AG10803 (cell line): ENCODE data around the gene CDADC1.

Experiments used
- DNase-seq: peaks from one replicate; pipeline ENCODE4 v3.0.0; 2010; ENCODE audit warnings: low read depth
- H3K4me3 ChIP-seq: 2 replicates; pipeline ENCODE4 v1.5.1; 2011; ENCODE audit warnings: mild to moderate bottlenecking, low read length, control low read depth
- TF ChIP-seq, protein P1 (sequence below): conservative IDR thresholded peaks from 2 replicates; pipeline ENCODE4 v1.5.1; 2011; ENCODE audit warnings: mild to moderate bottlenecking, low read length, control low read depth, inconsistent platforms

Gene CDADC1

GRCh38 chr13:49336655-49337054, 88.9 kb downstream of the CDADC1 start:
- TF ChIP-seq, protein P1, sequence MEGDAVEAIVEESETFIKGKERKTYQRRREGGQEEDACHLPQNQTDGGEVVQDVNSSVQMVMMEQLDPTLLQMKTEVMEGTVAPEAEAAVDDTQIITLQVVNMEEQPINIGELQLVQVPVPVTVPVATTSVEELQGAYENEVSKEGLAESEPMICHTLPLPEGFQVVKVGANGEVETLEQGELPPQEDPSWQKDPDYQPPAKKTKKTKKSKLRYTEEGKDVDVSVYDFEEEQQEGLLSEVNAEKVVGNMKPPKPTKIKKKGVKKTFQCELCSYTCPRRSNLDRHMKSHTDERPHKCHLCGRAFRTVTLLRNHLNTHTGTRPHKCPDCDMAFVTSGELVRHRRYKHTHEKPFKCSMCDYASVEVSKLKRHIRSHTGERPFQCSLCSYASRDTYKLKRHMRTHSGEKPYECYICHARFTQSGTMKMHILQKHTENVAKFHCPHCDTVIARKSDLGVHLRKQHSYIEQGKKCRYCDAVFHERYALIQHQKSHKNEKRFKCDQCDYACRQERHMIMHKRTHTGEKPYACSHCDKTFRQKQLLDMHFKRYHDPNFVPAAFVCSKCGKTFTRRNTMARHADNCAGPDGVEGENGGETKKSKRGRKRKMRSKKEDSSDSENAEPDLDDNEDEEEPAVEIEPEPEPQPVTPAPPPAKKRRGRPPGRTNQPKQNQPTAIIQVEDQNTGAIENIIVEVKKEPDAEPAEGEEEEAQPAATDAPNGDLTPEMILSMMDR: no peak
- no peak for DNase-seq
- H3K4me3 ChIP-seq: no peak overlapping the region

- DNase-seq: no peak
- TF ChIP-seq, protein P1: no peak
- no peak overlapping the region for H3K4me3 ChIP-seq
These were observed 92.4 kb downstream of the CDADC1 start for GRCh38 chr13:49340161-49340560.

GRCh38 chr13:49341517-49341916, 93.8 kb downstream of the CDADC1 start:
- no peak for DNase-seq
- TF ChIP-seq, protein P1: no peak
- H3K4me3 ChIP-seq: no peak overlapping the region

DNA sequence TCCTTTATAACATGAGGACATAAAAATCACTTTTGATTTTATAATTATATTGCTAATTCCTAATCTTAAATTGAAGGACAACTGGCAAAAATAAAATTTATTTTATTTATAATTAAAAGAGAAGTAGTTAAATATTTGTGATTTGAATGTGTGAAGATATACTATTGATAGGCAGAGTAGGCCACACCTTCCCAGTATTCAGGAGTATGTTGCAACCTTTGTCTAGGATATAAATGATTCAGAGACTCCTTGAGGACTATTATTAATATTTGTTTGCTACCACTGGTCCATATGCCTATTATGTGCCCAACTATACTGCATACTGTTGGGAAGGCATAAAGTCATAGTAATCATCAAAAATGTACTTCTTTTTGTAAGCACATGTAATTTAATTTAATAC, 94.2 kb downstream of the CDADC1 start:
- H3K4me3 ChIP-seq: no peak overlapping the region
- TF ChIP-seq, protein P1: no peak
- DNase-seq: no peak

DNA sequence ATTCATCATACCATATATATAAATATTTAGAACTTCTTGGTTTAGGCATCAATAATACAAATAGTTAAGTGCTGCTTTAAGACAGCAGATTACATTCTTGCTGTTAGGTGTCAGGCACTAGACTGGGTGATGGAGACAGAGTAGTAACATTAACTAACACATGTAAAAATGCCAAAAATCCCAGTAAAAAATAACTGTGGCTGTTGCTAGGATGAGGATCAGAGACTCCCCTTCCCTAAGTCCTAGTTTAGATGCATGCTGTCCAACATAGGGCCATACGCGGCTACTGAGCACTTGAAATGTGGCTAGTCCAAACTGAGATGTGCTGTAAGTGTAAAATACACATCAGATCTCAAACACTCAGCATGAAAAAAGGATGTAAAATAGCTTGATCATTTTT, 94.7 kb downstream of the CDADC1 start:
- peak; percentile 37 for DNase-seq
- no peak overlapping the region for H3K4me3 ChIP-seq
- TF ChIP-seq, protein P1: no peak
